ENCODE measurements around the gene PHGDH.
A peak's percentile ranks its signal among the peaks of the same experiment; 100 is the strongest.

The PHGDH gene

GRCh38 chr1:119731741-119732430 lies 20.2 kb downstream of the PHGDH start:
- DNase-seq (ENCODE audit: low read depth, low spot score) = no peak

GRCh38 chr1:119732465-119733168 lies 20.9 kb downstream of the PHGDH start:
- no peak for DNase-seq (ENCODE audit: low read depth, low spot score)

GRCh38 chr1:119733754-119734153 lies 22.0 kb downstream of the PHGDH start:
- DNase-seq (ENCODE audit: low read depth, low spot score) = no peak

- no peak for DNase-seq (ENCODE audit: low read depth, low spot score)
These were observed 23.5 kb downstream of the PHGDH start for GRCh38 chr1:119735217-119735616.

- DNase-seq (ENCODE audit: low read depth, low spot score) = no peak
These were observed 24.9 kb downstream of the PHGDH start for GRCh38 chr1:119736649-119737039.

- DNase-seq (ENCODE audit: low read depth, low spot score) = no peak
These were observed 25.4 kb downstream of the PHGDH start for GRCh38 chr1:119737040-119737682.

DNA sequence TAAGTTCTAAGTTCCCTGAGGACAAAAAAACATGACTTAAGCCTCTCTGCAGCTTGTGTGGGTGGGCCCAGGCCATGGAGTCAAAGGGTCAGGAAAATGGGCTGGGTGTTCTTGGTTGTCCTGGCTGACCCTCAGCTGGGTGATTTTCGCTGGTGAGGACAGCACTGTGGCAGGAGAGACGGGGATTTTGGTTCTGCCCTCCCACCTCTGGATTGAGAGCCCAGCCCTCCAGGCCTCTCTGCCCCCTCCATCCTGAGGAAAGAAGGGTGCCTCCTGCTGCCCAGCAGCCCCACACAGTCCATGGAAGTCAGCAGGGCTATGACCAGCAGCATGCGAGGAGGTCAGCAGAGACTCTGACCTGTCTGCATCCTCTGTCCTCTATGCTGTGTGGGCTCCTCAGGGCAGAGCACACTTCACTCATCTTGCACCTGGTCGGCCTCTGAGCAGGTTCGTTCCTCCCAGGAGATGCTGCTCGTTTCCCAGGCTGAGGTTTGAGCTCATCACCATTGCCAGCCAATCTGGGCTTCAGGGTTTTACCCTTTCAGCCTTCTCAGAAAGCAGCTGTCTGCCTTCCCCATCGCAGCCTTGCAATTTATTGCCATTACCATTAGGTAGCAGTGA lies 26.5 kb downstream of the PHGDH start:
- DNase-seq (ENCODE audit: low read depth, low spot score) = no peak

DNA sequence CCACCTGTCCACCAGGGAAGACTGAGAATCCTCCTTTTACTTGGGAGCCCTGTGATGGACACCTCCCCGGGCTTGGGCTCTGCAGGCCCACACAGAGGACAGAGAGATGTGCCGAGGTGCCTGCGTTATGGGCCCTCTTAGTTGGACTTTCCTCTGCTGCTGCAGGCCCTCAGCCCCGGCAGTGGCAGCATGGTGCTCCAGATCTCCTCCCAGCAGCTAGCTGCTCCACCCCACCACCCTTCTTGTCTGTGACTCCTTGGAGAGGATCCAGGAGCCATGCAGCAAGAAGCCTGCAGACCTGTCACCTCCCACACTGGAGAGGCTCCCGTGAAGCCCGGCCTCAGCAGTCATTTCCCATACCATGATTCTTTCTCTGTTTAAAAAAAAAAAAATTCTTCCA lies 27.4 kb downstream of the PHGDH start:
- no peak for DNase-seq (ENCODE audit: low read depth, low spot score)

GRCh38 chr1:119740261-119740660 lies 28.5 kb downstream of the PHGDH start:
- DNase-seq (ENCODE audit: low read depth, low spot score) = no peak

DNA sequence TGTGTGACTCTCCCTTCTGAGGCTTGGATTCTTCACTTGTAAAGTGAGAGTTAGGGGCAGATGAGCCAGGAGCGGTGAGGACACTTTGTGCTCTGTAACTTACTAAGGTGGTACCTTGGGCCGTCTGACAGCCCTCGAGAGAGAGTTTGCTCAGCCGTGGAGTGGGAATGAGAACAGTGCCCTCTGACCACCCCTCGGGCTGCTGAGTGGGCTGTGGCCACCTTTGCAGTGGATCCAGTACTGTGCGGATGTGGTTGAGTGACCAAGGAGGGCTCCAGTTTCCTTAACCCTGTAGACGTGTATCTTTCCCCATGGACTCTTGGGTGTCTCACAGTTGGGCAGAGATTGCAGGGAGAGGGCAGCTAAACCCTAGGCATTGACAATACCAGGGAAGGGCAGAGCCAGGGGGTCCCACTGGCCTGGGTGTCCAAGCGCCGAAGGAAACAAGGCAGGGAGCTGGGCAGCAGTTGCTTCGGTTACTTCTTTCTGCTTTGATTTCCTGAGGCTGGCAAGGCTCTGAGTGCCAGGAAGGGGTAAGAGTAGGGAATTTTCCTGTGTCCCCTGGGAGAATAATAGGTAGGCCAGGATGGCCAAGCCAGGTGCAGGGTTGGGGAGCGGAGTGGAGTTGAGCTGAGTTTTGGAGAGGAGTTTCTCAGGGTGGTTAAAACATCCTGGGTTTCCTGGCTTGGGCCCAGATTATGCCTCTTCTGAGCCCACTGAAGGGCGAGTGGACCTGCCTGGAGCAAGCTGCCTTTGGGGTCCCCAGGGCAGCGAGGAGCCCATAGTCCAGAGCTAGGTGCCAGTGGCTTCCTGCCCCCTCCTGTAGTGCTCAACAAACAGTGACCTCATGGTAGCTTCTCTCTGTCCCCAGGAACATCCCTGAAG lies 29.4 kb downstream of the PHGDH start:
- DNase-seq (ENCODE audit: low read depth, low spot score) = no peak

DNA sequence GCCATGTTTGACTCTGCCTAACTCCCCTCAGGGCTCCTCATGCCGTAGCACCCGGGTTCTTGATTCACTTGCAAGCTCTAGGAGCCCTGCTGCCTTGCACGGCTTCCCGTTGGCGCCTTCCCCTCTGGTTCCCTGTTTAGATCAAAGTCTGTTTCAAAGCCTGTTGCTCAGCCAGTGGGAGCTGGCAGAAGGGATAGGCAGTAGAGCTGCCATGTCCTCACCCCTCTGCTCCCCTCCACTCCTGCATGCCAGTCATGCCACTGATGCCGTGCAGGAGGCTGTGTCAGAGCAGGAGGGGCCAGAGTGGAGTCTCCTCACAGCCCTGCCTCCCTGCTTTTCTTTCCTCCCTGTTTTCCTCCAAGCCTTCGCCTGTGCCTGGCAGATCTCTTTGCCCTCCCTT lies 30.5 kb downstream of the PHGDH start:
- DNase-seq (ENCODE audit: low read depth, low spot score) = no peak

- DNase-seq (ENCODE audit: low read depth, low spot score) = no peak
These were observed 30.9 kb downstream of the PHGDH start for GRCh38 chr1:119742677-119743076.

DNA sequence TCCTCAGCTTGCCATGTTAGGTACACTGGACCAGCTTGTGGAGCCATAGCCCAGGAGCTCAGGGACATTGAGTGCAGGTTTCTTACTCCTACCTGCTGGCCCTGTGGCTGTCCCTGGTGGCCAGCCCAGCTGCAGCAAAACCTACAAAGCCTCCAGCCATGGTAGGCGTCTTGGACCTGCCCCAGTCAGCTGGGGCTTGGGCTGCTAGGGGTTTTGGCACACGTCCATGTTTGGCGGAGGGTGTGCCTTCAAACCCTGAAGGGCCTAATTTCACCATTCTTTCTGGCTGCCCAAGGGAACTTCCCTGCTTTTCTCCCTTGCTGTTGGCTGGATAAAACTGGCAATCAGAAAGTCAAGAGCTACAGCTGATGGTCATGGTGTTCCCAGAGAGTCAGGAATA lies 31.6 kb downstream of the PHGDH start:
- DNase-seq (ENCODE audit: low read depth, low spot score) = no peak

GRCh38 chr1:119743776-119744597 lies 32.3 kb downstream of the PHGDH start:
- DNase-seq (ENCODE audit: low read depth, low spot score) = peak; percentile 35

DNA sequence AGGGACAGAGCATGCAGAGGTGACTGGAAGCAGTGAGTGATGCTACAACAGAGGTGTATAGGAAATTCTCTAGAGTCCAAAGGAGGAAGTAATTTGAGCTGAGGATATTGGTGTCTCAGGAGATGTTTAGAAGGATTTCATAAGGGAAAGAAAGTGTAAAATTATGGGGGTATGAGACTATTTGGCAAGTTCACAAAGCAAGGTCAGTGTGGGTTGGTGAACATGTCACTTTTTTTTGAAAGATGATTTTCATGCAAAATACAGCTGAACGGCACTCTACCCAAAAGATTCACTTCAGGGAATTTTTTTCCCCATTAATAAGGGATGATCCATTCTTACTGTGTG lies 32.8 kb downstream of the PHGDH start:
- no peak for DNase-seq (ENCODE audit: low read depth, low spot score)

GRCh38 chr1:119745034-119745433 lies 33.3 kb downstream of the PHGDH start:
- DNase-seq (ENCODE audit: low read depth, low spot score) = no peak

GRCh38 chr1:119747451-119747850 lies 35.7 kb downstream of the PHGDH start:
- no peak for DNase-seq (ENCODE audit: low read depth, low spot score)

- no peak for DNase-seq (ENCODE audit: low read depth, low spot score)
These were observed 36.3 kb downstream of the PHGDH start for GRCh38 chr1:119748040-119748439.

- DNase-seq (ENCODE audit: low read depth, low spot score) = no peak
These were observed 40.9 kb downstream of the PHGDH start for GRCh38 chr1:119752592-119752991.

GRCh38 chr1:119758584-119758983 lies 46.9 kb downstream of the PHGDH start:
- DNase-seq (ENCODE audit: low read depth, low spot score) = no peak

DNA sequence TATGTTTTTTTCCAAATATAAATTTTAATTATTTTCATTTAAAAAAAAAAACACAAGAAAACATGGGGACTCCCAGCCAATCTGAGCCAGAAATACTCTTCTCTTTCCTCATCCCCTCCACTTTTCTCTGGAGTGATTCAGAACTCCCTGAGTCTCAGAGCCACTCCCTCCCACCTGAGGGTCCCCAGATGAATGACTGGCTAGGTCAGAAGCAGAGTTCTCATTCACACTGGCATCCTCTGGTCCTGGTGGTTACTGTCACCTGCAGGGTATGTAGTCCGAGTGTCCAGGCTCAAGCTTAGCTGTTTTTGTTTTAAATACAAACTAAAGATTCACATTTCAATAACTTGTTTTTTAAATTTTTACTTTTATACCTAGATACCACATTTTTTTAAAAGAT lies 50.7 kb downstream of the PHGDH start:
- no peak for DNase-seq (ENCODE audit: low read depth, low spot score)
